ENCODE results near the gene EPHA7. TPM values are rescaled to one million over a fixed set of nuclear protein-coding genes. Genes with fewer than 3 reads are reported as not detected.

The EPHA7 gene
- total RNA-seq, 1 donor from 2014 or later = 55.4 TPM

DNA sequence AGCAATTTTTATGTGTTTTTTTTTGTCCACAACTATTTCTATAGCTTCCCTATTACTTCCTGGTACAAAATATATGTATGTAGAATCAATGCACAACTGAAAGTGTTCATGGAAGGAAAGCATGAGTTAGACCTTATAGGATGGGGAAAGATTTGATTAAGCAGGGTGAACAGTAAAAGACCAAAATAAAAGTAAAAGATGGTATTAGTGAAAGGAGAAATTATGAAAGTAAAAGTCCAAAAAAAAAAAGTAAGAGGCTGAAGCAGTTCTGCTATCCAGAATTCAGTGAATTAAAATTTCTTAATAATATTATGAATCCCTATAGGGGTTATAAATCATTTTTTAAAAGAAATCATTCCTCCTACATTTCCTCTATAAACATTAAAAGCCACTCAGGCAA lies 114.3 kb downstream of the EPHA7 start:
- no peaks in the 10 kb centered on the region for H3K27me3 Mint-ChIP-seq (ENCODE audit: low read depth)
- no peak overlapping the region for H3K4me3 Mint-ChIP-seq (ENCODE audit: unreplicated experiment)
- DNase-seq (ENCODE audit: low spot score) = no peak
- no peaks in the 10 kb centered on the region for H3K36me3 Mint-ChIP-seq (ENCODE audit: low read depth)
- peaks cover 6% of the 10 kb centered on the region for H3K4me1 Mint-ChIP-seq (ENCODE audit: low read depth)
- no peak overlapping the region for H3K27ac Mint-ChIP-seq (ENCODE audit: unreplicated experiment)
- TF ChIP-seq, protein P1, sequence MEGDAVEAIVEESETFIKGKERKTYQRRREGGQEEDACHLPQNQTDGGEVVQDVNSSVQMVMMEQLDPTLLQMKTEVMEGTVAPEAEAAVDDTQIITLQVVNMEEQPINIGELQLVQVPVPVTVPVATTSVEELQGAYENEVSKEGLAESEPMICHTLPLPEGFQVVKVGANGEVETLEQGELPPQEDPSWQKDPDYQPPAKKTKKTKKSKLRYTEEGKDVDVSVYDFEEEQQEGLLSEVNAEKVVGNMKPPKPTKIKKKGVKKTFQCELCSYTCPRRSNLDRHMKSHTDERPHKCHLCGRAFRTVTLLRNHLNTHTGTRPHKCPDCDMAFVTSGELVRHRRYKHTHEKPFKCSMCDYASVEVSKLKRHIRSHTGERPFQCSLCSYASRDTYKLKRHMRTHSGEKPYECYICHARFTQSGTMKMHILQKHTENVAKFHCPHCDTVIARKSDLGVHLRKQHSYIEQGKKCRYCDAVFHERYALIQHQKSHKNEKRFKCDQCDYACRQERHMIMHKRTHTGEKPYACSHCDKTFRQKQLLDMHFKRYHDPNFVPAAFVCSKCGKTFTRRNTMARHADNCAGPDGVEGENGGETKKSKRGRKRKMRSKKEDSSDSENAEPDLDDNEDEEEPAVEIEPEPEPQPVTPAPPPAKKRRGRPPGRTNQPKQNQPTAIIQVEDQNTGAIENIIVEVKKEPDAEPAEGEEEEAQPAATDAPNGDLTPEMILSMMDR (IDR thresholded peaks at IDR 0.05) = no peak
- H3K9me3 Mint-ChIP-seq (ENCODE audit: low read depth) = no peaks in the 10 kb centered on the region

GRCh38 chr6:93304505-93304904 lies 114.9 kb downstream of the EPHA7 start:
- TF ChIP-seq, protein P1 (IDR thresholded peaks at IDR 0.05) = no peak
- no peak for DNase-seq (ENCODE audit: low spot score)
- H3K27ac Mint-ChIP-seq (ENCODE audit: unreplicated experiment) = no peak overlapping the region
- H3K4me3 Mint-ChIP-seq (ENCODE audit: unreplicated experiment) = no peak overlapping the region
- H3K27me3 Mint-ChIP-seq (ENCODE audit: low read depth) = no peaks in the 10 kb centered on the region
- H3K9me3 Mint-ChIP-seq (ENCODE audit: low read depth) = peaks cover 3% of the 10 kb centered on the region
- peaks cover 3% of the 10 kb centered on the region for H3K36me3 Mint-ChIP-seq (ENCODE audit: low read depth)
- peaks cover 6% of the 10 kb centered on the region for H3K4me1 Mint-ChIP-seq (ENCODE audit: low read depth)

DNA sequence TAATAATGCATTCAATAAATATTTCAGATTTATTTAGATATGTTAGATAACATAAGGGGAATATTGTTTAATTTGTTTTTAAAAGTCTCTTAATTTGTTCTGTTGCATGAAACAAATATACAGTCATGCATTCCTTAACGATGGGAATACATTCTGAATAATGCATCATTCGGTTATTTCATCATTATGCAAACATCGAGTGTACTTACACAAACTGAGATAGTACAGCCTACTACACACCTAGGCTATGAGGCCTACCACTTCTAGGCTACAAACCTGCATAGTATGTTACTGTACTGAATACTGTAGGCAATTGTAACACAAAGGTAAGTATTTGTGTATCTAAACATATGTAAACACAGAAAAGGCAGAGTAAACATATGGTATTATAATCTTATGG lies 118.7 kb downstream of the EPHA7 start:
- H3K27ac Mint-ChIP-seq (ENCODE audit: unreplicated experiment) = no peak overlapping the region
- peaks cover 10% of the 10 kb centered on the region for H3K4me1 Mint-ChIP-seq (ENCODE audit: low read depth)
- no peaks in the 10 kb centered on the region for H3K27me3 Mint-ChIP-seq (ENCODE audit: low read depth)
- H3K4me3 Mint-ChIP-seq (ENCODE audit: unreplicated experiment) = no peak overlapping the region
- no peak for DNase-seq (ENCODE audit: low spot score)
- H3K9me3 Mint-ChIP-seq (ENCODE audit: low read depth) = peaks cover 4% of the 10 kb centered on the region
- TF ChIP-seq, protein P1 (IDR thresholded peaks at IDR 0.05) = no peak
- peaks cover 5% of the 10 kb centered on the region for H3K36me3 Mint-ChIP-seq (ENCODE audit: low read depth)

DNA sequence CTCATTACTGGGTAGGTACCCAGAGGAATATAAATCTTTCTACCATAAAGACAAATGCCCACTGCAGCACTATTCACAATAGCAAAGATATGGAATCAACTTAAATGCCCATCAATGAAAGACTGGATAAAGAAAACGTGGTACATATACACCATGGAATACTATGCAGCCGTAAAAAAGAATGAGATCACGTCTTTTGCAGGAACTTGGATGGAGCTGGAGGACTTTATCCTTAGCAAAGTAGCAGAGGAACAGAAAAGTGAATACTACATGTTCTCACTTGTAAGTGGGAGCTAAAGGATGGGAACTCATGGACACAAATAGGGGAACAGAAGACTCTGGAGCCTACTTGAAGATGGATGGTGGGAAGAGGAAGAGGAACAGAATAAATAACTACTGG lies 119.7 kb downstream of the EPHA7 start:
- DNase-seq (ENCODE audit: low spot score) = no peak
- Mint-ChIP-seq H3K4me1 (ENCODE audit: low read depth) (peaks cover 10% of the 10 kb centered on the region), H3K27me3 (ENCODE audit: low read depth) (no peaks in the 10 kb centered on the region), H3K4me3 (ENCODE audit: unreplicated experiment) (no peak overlapping the region), H3K36me3 (ENCODE audit: low read depth) (peaks cover 5% of the 10 kb centered on the region), H3K27ac (ENCODE audit: unreplicated experiment) (no peak overlapping the region), H3K9me3 (ENCODE audit: low read depth) (peaks cover 4% of the 10 kb centered on the region)
- TF ChIP-seq, protein P1 (IDR thresholded peaks at IDR 0.05) = no peak

GRCh38 chr6:93295631-93296030 lies 123.7 kb downstream of the EPHA7 start:
- DNase-seq (ENCODE audit: low spot score) = no peak
- H3K27ac Mint-ChIP-seq (ENCODE audit: unreplicated experiment) = no peak overlapping the region
- H3K36me3 Mint-ChIP-seq (ENCODE audit: low read depth) = peaks cover 5% of the 10 kb centered on the region
- H3K4me1 Mint-ChIP-seq (ENCODE audit: low read depth) = peaks cover 12% of the 10 kb centered on the region
- H3K4me3 Mint-ChIP-seq (ENCODE audit: unreplicated experiment) = no peak overlapping the region
- peaks cover 4% of the 10 kb centered on the region for H3K9me3 Mint-ChIP-seq (ENCODE audit: low read depth)
- H3K27me3 Mint-ChIP-seq (ENCODE audit: low read depth) = no peaks in the 10 kb centered on the region
- TF ChIP-seq, protein P1 (IDR thresholded peaks at IDR 0.05) = no peak
